GM18520 (cell line): ENCODE data around the gene CCBE1.

Experiments used
- ATAC-seq: cut with Tn5 transposase; IDR thresholded peaks from one replicate; pipeline ENCODE4 v1.9.1; 2021; ENCODE audit not compliant: unreplicated experiment

The CCBE1 gene

GRCh38 chr18:59573962-59574361, 123.3 kb downstream of the CCBE1 start:
- ATAC-seq, result no peak

GRCh38 chr18:59571902-59572301, 125.3 kb downstream of the CCBE1 start:
- no peak for ATAC-seq

GRCh38 chr18:59570796-59571195, 126.4 kb downstream of the CCBE1 start:
- ATAC-seq, result no peak

GRCh38 chr18:59570101-59570775, 127.0 kb downstream of the CCBE1 start:
- ATAC-seq, result no peak

DNA sequence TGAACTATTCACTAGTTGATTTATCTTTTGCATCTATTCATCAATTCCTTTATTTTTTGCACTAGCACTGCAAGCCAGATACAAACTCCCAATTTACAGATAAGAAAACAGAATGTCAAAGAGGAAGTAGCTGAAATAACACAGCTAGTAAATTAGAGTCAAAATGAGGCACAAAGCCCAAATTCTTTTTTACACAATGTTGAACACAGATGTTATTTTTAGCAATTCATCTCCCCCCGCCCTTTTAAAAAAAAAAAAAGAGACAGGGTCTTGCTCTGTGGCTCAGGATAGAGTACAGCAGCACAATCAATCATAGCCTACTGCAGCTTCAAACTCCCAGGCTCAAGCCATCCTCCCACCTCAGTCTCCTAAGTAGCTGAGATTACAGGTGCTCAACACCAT, 127.8 kb downstream of the CCBE1 start:
- no peak for ATAC-seq

DNA sequence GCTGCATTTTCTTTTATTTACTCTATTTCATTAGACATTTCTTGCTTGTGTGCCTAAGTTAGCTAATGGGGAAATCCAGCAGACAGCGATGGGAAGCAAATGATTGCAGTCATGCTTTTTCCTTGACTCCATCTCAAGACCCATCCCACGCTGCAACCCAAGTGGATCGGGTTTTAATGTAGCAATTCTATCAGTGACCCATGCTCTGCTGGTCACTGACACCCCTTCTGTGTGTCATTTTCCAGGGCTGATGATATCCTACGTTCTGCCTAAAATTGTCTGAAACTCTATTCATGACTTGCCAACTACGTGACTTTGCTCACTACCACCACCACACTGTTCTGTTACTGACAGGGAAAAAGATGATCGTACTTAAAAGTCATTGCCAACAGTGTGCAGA, 129.8 kb downstream of the CCBE1 start:
- no peak for ATAC-seq

DNA sequence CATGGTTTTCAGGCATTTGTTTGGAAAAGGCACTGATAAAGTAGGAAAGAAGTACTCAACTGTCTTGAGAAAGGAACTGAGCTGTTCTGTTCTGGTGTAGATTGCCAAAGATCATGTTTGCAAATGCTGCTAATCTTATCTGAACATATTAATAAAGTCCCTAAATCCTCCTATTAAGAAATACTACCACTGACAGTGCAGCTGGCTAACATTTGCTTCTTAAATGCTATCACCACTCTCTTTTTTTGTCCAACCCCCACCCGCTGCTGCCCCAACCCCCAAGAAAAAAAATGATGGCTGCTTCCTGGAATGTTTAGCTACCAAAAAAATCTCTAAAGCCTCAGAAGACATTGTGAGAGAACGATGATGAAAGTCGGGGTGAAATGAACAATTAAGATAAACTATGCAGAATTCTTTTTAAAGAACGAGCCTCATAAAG, 130.7 kb downstream of the CCBE1 start:
- ATAC-seq, result no peak

DNA sequence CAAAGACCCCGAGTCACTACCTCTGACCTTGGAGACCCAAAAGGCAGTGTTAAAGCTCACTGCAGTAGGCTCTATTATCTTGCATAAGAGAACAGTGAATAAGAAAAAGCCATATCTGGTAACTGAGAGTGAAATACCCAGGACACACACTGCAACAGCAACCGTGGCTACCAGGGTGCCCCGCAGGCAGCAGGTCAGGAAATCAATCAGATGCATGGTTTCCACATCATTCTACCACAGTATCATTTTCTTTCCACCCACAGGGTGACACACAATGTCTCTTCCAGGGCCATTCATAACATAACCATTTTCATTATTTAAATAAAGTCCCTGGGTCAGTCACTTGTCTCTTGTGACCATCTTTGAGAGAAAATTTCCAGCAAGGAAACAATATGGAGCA, 131.3 kb downstream of the CCBE1 start:
- no peak for ATAC-seq

GRCh38 chr18:59564561-59564960, 132.7 kb downstream of the CCBE1 start:
- ATAC-seq, result no peak

DNA sequence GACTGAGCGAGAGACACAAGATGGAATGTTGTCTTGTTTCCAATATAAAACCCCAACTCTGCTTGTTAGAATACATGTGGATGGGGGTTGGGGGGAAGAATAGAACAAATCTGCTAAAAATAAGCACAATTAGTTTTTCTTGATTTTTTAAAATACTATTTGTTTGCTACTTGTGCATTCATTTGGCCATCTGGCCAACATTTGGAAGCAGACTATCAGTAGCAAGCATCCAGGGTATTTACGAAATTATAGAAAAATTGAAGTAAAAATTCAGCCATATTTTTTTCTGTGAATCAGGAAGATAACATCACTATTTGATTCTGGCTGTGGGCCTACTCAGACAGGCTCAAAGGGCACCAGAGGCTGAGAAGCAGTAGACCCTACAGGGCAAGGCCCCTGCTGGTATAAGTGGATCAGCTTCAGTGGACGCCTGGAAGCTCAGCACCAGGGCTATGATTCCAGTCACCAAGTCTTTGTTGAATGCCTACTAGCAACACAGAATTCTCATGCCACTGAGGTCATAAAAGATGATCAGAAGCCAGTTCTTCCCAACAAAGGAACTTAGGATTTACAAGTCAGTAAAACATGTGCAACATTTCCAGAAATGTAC, 133.9 kb downstream of the CCBE1 start:
- ATAC-seq, result no peak

DNA sequence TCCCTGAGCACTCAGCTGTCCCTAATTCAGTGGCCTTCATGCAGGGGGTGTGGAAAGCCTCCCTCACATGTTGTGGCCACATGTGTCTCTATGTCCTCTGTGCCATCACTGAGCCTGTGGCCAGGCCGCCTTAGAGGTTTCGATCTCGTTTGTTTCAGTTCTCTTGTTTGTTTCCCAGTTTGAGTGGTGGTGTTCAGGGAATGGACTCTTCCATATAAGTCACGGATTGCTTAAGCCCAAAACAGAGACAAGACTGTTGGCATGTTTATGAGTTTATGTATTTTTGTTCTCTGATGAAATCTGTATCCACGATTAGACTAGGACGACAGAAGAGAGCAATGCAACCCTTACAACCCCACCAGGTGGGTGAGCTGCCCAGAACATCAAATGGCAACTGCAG, 134.5 kb downstream of the CCBE1 start:
- ATAC-seq, result no peak

GRCh38 chr18:59561612-59562011, 135.6 kb downstream of the CCBE1 start:
- no peak for ATAC-seq

DNA sequence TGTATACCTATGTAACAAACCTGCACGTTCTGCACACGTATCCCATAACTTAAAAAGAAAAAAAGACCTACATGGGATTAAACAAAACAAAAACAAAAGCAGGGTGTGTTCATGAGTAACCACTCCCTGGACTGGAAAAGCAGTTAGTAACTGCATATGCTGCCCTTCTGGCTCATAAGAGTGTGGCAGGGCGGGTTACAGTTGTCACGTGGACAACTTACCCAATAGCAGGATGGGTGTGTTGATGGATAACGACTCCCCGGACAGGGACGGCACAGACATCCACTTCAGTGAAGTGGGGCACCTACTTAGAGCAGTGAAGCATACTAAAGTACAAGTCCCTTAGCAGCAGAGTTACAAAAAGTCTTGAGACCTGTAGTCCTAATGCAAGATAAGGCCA, 136.7 kb downstream of the CCBE1 start:
- no peak for ATAC-seq

GRCh38 chr18:59559528-59559927, 137.7 kb downstream of the CCBE1 start:
- ATAC-seq, result no peak

DNA sequence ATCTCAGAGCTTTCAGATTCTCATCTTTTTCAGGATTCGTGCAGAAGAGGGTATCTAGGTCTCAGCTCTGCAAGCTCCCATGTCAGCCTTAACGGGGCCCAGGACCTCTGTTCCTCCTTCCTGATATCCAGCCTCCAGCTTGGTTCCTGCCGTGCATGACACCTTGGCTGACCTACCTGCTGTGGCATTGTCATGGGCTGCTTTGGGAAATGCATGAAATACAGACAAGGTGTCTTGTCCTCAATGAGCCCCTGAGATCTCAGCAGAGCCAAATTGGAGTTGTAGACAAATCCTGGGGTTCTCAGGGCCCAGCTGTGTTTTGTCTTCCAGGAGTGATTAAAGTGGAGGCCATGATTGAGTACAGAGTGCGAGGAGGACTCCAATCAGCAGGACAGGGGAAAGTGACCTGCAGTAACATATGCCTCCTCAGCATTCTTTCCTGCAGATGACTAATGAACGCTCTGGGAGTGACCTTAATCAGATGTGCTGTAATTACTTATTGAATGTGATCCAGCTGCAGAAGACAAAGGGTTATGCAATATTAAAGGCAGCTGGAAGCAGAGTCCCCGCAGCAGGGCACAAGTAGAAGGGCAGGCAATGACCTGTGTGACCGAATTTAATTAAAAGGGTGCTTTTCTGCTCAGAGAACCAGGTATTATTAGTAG, 141.1 kb downstream of the CCBE1 start:
- no peak for ATAC-seq

- ATAC-seq, result no peak
Measured at GRCh38 chr18:59554796-59555335, 142.4 kb downstream of the CCBE1 start.

DNA sequence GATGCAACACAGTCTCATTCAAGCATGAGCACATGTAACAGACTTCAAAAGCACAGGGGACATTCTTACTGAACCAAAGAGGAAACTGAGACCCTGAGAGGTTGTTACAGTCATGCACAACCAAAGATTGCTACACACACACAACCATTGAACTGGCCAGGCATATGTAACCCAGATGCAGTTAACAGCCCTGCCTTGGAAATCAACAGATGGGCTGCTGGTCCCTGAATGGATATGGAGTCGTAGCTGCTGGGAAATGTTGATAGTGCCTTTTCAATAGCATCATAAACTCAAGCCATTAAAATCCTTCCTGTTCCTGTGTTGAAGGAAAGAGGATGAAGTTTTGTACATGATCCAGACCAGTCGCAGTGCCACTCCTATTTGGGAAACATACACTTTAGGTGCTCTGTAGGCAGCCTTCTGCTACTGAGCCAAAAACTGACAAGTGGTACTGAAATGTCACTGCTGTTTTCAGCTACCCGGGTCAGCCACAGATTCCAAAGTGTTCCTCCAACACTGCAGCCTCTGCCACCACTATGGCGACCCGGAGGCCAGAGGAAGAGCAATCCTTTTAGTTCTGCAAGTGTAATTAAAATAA, 143.9 kb downstream of the CCBE1 start:
- ATAC-seq, result no peak

DNA sequence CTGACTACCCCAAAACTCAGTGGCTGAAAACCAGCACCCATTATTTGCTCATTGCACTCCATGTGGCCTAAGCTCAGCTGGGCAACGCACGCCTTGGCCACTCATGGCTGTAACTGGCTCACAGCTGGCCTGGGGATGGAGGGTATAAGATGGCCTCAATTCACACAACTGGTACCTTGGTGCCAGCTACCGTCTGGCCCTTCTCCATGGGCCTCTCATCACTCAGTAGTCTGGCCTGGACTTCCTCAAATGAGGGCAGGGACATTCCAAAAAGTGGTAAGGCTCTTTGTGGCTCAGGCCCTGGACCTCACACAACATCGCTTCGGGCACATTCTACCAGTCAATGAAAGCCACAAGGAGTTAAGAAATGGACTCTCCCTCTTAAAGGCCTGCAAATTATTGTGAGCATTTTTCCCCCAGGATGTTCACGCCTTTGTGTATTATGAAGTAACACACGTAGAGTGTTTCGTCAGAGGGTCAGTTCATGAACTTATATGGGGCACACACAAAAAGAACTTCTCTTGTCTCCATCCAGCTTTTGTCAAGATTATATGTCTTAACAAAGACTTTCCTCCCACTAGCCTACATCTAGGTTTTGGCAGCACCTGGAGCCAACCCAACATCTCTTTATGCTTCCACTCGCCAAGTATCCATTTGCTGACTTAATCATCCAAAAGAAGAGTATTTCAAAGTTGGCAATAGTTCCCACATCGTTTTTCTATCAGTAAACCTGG, 145.2 kb downstream of the CCBE1 start:
- no peak for ATAC-seq

DNA sequence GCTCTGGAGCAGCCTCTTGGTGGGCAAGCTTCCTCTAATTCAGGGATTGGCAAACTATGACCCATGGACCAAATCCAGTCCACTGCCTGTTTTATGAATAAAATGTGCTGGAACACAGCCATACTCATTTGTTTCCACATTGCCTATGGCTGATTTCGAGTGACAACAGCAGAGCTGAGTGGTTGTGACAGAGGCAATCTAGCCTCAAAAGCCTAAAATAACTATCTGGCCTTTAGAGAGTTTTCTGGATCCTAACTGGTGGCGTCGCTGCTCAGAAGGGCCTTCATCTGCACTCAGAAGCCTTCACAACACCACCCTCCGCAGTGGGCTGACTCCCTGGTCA, 147.1 kb downstream of the CCBE1 start:
- no peak for ATAC-seq

GRCh38 chr18:59549503-59550173, 147.6 kb downstream of the CCBE1 start:
- no peak for ATAC-seq
